HG03159 (cell line): ENCODE data around the gene TUBGCP6.

Experiments
- ATAC-seq: cut with Tn5 transposase; IDR thresholded peaks from one replicate; pipeline ENCODE4 v1.9.1; 2021; ENCODE audit warnings: mild to moderate bottlenecking, moderate library complexity; ENCODE audit not compliant: unreplicated experiment

The TUBGCP6 gene

GRCh38 chr22:50229370-50229769 is 15.5 kb downstream of the TUBGCP6 start:
- ATAC-seq = no peak

GRCh38 chr22:50228366-50228765 is 16.5 kb downstream of the TUBGCP6 start:
- no peak for ATAC-seq

GRCh38 chr22:50227579-50228215 is 17.1 kb downstream of the TUBGCP6 start:
- ATAC-seq = no peak

- no peak for ATAC-seq
These were observed 18.0 kb downstream of the TUBGCP6 start for GRCh38 chr22:50226875-50227165.

DNA sequence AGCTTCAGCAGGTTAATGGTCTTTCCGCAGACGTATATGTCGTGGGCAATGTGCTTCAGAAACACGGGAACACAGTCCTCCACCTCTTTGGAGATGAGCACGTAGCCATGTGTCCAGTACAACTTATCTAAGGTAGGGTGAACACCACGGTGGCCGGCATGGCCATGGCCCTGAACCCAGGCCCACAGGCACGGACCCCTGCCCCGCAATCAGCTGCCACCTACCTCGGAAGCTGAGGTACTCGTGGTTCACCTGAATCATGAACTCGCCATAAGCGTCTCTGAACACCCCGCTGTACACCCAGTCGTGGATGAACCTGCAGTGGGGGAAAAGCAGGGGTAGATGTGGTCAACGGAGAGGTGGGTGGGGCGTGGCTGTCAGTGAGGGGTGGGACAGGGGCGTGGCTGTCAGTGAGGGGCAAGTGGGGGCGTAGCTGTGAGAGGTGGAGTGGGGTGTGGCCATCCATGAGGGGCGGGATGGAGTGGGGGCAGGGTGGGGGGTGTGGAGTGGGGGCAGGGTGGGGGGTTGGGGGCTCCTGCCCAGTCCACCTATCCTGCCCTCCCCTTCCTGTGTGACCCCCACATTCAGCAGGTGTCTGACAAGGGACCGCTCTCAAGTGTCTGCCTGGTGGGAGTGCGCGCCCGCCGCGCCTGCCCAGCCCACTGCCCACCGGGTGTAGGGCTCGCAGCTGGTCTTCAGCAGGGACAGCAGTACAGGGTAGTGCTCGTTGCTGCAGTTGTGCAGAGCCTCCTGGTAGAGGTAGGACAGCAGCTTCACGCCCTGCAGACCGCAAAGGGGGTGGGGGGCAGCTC is 18.6 kb downstream of the TUBGCP6 start:
- ATAC-seq = no peak

GRCh38 chr22:50225200-50225969 is 19.4 kb downstream of the TUBGCP6 start:
- ATAC-seq = no peak

- no peak for ATAC-seq
These were observed 20.8 kb downstream of the TUBGCP6 start for GRCh38 chr22:50224071-50224470.

- no peak for ATAC-seq
These were observed 22.3 kb downstream of the TUBGCP6 start for GRCh38 chr22:50222508-50222907.

DNA sequence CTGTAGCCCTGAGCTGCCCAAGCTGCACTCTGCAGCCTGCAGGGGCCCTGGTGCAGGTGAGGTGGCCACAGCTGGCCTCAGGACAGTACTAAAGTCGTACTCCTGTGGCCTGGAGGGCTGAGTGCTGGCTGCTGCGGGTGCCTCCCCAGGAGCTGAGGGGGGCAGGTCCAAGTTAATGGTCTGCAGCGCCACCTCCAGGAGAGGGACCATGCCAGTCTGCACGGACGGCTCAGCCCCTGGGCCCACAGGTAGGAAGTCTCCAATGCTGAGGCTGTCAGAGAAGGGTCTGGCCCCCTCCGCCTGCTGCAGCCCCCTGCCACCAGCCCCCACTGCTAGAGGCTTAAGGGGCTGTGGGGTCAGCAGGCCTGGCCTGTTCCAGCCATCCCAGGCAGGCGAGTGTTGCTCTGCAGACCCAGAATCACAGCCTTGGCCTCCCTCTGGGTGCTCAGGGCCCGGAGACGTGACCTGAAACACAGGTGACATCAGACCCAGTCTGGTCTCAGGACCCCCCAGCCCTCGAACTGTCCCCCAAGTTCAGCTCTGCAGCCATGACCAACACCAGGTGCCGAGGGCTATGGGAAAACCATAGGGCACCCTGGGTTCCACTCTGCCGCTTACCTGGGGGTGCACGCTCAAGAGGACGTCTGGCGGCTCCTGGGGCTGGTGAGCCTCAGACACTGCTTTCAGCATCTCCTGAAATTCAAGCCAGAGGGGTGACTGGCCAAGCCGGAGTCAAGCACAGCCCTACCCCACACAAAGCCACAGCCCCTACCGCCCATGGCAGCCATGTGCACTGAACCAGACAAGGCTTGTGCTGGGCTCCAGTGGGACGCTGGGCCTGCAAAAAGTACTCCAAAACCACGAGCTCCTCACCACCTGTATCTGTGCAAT is 23.2 kb downstream of the TUBGCP6 start:
- no peak for ATAC-seq

GRCh38 chr22:50220603-50221409 is 24.0 kb downstream of the TUBGCP6 start:
- no peak for ATAC-seq

DNA sequence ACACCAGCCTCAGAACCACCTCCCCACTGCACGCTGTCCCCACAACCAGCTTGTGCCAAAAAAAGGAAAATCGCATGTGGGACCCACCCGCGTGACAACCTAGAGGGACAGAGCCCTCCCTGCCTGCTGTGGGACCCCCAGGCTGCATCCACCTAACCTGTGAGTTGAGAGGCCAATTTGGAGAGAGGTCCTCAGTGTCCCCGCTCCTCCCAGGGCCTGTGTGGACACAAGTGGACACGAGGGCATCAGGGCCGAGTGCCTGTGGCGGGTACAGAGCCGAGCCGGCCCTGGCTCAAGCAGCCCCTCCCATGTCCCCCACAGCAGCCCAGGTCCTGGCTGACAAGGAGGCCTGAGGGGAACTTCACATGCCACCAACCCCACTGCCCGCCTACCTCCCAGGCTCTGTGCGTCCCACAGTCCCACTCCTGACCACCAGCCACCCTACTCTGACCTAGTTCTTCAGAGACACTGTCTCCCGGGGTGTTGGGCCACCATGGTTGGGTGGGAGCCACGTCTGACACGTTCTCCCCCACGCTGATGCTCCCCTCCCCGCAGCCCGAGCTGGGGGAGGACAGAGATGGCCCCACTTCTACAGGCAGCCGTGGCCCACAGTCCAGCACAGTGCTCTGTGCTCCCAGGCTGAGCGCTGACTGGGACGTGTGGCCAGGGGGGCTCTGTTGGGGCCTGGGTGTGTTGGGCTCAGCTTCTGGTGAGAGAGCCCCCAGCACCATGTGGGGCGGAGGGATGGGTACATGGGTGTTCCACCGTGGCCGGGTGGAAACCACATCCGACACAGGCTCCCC is 24.8 kb downstream of the TUBGCP6 start:
- no peak for ATAC-seq

DNA sequence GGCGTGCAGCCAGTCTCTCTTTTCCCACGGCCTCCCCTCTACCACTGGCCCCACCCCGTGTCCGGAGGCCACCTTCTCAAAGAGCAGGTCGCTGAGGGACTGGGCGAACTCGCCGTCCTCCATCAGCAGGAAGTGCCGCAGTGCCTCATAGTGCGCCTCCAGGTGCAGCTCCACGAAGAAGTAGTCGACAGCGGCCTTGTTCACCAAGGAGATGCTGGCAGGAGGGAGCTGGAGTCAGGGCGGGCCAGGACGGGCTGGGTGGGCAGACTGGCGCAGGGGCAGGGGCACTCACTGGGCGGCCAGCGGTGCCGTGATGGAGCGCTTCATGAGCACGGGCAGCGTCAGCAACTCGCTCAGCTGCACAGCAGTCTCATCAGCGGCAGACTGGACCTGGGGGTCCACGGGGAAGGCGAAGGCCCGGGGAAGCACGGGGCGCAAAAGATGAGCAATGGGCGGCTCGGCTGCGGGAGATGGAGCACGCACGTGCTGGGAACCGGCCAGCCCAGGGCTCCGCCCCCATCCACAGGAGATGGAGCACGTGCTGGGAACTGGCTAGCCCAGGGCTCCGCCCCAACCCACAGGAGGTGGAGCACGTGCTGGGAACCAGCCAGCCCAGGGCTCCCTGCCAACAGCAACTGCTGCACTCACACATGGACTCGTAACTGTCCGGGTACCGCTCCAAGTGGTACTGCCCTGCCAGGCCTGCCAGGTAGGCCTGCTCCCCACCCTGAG is 25.7 kb downstream of the TUBGCP6 start:
- ATAC-seq = no peak

DNA sequence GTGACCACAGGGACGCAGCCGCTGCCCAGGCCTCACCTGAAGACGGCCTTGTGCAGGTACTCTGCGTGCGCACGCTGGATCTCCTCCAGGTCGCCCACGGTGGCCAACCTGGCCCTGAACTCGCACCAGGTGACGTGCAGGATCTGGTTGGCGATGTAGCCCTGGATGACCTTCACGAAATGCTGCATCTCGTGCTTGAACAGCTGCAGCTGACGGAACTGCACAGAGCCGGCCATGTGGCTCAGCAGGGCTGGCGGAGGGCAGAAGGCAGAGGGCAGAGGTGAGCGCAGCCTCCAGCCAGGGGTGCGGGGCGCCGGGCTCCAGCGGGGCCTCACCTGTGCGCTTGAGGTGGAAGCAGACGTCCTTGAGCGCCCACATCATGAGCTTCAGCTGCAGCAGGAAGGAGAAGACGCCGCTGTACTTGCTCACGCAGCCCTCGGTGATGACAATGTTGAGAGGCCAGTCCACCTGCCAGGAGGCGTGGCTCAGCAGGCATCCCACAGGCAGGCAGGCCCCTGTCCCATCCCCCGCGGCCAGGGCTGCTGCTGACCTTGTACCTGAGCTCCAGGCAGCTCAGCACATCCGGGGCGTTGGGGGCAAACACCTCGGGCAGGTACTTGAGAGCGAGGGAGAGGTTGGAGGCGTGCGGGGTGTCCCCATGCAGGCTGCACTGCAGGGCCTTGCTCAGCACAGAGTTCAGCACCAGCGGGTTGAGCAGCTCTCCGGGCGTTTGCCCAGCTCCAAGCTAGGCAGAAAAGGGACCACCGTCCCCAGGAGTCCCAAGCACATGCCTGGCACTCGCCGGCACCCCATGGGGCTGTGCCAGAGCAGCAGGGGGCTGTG is 26.4 kb downstream of the TUBGCP6 start:
- ATAC-seq = no peak

- ATAC-seq = no peak
These were observed 27.2 kb downstream of the TUBGCP6 start for GRCh38 chr22:50217543-50218152.

GRCh38 chr22:50216684-50217520 is 27.9 kb downstream of the TUBGCP6 start:
- no peak for ATAC-seq

DNA sequence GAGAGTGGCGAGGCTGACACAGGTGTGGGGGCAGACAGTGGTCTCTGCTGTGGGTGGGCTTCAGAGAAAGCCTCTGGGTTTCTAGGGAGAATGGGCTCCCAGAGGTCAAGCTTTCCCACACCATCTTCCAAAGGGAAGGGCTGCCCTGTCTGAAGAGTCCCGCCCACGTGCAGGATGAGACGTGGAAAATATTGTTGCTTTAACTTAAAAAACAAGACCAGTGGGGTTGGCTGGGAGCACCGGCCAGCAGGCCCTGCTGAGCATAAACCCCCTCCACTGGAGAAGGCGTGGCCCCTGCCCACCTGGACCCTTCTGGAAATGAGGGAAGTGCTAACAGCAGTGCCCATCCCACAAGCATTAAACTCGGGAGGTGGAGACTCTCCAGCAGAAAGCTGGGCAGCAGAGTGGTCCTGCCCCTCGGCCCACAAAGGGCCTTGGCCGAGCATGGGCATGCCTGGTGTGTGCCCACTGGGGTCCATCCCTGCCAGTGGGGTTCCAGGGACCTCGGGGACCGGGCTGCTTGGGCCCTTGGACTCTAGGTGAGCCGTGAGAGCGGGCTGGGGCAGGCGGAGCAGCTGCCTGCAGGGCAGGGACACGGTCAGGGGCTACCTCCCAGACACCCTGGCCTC is 28.7 kb downstream of the TUBGCP6 start:
- ATAC-seq = no peak
